ENCODE data around the gene ITPR3. TPM values are rescaled to one million over a fixed set of nuclear protein-coding genes. Genes with fewer than 3 reads are reported as not detected.

ITPR3 gene
- total RNA-seq, 1 donor from 2014 or later = 88.6 TPM

DNA sequence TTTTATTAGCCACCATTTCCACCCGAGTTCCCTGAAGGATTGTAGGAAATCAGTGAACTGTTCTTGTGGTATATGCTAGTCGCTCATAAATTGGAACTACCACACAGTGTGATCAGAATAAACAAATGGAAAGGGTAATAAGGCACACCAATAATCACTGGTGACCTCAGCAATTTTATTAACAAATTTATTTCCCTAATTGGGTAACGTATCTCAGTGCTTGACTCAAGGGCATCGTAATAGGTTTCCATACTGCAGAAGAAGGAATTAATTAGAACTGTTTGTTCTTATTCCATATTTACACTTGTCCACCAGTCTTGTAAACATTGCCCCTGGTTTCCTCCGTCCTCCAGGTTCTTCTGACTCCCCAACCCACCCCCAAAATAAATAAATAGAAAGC lies 100.4 kb downstream of the ITPR3 start:
- ATAC-seq (no peak), DNase-seq (ENCODE audit: low spot score) (no peak)
- intact Hi-C loops (cut with DNase I) = no loop called here

DNA sequence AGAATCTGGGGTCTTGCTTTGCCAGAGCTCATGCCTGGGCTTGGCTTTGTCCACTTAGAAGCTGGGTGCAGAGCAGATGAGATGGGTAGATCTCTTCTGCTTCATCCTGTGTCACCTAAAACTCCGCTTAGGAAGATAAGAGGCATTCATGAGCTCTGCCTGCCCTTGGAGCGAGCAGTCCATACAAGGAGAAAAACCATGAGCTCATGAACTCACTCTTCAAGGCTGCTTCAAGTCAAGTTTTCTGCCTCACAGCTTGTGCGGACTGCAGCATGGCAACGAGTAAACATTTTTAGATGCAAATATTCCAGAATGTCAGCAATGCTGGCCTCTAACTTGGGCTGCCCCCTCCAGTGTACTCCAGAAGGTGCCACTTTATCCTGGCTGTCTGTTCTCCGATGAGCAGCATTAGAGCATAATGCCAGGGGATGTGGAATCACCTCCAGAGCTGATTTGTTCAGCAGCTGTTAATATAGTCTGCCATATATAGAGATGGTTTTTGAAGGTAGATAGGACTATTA lies 101.0 kb downstream of the ITPR3 start:
- ATAC-seq = no peak
- DNase-seq (ENCODE audit: low spot score) = no peak
- intact Hi-C loops (cut with DNase I) = no loop called here

DNA sequence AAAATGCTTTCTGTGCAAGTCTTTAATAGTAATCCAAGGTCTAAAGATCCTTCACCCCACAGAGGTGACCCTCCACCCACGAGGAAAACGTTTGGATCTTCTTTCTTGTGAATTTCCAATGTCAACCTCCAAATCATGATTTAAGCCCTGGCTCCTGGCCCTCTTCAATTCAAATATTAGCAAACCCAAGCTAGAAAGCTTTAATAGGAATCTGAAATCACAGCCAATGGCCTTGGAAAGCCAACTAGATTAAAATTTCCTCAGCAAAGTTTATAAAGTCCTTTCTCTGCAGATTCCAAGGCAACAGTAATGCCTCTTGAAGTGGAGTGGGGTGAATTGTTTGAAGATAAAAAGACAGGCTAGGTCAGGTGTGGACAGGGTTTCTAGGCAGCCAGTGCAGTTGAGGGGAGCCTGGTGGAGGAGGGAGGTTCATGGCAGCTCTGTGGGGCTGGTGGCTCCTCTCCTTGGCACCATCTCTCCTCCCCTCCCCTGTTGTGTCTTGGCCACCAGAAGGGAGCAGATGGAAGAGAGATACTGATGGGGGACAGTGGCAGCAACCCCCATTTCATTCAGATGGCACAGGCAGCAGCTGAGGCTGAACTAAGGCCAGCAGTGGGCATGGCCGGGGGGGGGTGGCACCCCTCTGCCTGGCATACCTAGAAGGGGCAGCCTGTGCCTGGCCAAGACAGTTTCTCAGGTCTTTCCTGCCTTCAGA lies 102.4 kb downstream of the ITPR3 start:
- ATAC-seq = no peak
- intact Hi-C loops (cut with DNase I) = no loop called here
- DNase-seq (ENCODE audit: low spot score) = no peak

DNA sequence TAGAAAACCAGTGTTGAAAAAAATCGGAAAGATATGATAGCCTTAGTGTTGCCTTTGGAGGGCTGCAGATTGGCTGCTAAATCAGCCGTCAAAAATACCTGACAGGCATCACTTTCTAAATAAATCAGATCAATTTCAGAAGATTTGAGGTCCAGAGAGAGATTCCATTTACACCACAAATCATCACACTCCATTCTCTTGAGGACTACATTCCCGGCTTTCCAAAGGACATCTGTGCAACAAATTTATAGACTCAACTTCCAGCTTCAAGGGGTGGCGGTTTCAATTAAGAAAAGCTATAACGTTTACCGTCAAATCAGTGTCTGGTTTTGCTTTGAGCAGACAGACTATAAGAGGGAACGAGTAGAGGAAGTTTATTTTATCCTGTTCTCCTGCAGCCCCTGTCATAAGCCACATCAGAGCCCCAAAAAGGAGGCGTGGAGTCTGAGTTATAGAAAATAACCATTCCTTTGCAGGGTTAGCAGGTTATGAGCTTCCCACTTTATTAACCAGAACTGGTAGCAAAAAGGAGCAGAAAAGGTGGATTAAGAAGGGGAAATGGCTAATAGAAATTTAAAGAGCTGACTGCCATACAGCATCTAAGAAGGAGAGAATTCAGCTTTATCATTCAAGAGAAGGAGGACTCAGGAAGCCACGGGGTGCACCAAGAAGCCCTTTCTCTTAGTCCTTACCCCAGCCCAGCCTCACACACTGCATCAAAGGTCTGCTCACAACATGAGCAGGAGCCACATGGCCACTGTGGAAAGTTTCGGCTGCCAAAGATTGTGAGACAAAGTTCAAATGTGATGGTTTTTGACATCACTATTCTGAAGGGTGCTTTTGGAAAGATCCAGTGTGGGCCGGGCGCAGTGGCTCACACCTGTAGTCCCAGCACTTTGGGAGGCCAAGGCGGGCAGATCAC lies 103.2 kb downstream of the ITPR3 start:
- DNase-seq (ENCODE audit: low spot score) (no peak), ATAC-seq (no peak)
- intact Hi-C loops (cut with DNase I) = no loop called here

DNA sequence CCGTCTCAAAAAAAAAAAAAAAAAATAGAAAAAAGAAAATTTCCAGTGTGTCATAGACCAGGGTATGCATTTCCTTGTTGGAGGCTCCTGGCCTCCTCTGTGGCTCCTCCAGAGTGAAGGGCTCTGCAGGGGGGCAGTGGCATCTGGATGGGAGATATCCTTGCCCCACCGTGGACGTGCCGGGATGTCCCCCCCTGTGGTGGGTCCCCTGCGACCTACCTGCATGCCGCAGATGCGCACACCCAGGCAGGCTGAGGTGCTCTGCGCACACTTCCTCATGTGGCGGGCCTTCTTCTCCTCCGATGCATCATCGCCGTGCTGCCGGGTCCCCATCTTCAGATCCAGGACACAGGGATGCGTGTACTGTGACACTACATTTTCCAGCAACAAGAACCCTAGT lies 104.1 kb downstream of the ITPR3 start:
- ATAC-seq (no peak), DNase-seq (ENCODE audit: low spot score) (no peak)
- intact Hi-C loops (cut with DNase I) = no loop called here

DNA sequence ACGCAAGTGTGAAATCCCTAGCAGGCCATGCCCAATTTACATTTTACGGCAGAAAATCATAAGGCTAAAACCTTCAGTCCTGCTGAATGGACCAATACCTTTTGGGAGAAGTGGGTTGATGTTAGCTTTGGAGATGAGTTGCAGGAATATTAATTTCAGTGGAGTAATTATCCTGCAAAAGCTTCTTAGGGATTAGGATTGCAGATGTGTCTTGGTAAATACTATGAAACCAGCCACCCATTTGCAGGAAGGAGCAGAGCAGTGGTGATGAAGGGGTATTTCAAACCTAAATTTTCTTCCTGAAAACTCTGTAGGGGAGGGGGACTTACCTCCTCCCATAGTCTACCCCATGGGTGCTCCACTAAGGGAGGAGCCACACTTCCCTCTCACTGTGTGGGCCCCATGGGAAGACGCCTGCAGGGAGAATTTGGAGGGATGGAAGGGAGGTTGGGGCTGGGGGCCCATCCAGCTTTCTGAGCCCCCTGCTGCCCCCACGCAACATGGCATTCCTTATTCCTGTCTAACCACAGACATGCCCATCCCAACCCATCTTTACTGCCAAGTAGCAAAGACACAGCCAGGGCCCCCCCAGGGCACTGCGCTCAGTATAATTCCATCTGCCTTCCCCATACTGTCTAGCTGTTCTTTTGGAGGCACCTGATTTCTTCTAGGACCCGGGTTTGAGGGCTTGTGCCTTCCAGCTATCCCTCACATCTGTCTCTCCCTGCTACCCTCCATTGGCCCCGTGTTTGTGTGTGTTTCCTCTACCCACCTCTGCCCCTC lies 105.0 kb downstream of the ITPR3 start:
- DNase-seq (ENCODE audit: low spot score) = no peak
- intact Hi-C loops (cut with DNase I) = no loop called here
- no peak for ATAC-seq

DNA sequence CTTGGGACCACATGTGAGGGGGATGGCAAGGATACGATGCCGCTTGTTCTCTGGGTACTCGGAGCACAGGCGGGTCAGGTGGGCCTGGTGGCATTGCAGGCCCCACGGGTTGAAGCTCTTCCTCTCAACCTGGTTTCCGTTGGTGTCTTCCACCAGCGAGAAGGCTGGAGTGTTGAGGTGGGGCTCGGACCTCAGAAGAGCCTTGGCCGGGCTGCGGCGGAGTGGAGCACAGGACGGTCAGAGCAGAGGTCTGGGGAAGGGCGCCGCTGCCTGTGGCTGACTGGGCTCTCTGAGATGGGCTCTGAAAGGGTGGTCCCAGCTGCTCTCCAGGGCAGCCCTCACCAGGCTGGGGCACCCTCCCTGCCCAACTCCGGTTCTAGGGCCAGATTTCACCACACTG lies 105.6 kb downstream of the ITPR3 start:
- DNase-seq (ENCODE audit: low spot score) = no peak
- intact Hi-C loops (cut with DNase I) = no loop called here
- ATAC-seq = no peak

DNA sequence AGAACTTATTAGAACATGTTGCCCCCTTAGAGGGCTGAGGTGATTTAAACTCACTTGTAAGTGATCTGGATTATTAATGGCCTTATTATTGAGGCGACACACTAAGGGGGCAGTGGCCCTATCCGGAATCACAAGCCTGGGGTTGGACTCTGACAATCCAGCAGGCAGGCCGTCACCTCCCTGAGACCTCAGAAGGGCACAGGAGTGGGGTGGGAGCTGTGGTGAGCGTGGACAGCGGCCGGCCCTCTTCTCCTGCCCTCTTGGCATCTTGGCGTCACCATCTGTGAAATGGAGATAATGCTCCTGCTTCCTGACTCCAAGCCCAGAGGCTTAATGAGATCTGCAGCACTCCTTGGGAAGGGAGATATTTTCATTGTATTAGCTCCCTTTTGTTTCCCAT lies 106.0 kb downstream of the ITPR3 start:
- ATAC-seq (no peak), DNase-seq (ENCODE audit: low spot score) (no peak)
- intact Hi-C loops (cut with DNase I) = no loop called here

DNA sequence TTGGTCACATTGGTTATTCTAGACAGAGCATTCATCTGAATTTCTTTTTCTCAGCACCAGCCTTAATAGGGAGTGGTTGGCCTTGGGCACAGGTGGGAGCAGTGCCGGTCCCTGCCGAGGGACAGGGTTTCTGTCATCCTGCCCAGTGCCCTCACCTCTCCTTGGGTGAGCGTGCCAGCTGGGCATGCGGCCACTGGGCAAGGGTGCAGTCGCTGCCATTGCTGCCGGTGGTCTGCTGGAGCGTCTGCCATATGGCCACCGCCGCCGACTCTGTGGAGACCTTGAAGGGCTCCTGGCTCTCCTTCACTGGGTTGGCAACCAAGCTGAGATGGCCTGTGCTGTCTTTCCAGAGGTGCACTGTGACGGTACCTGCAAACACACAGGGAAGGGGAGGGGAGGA lies 106.8 kb downstream of the ITPR3 start:
- intact Hi-C loops (cut with DNase I) = no loop called here
- ATAC-seq = no peak
- no peak for DNase-seq (ENCODE audit: low spot score)

DNA sequence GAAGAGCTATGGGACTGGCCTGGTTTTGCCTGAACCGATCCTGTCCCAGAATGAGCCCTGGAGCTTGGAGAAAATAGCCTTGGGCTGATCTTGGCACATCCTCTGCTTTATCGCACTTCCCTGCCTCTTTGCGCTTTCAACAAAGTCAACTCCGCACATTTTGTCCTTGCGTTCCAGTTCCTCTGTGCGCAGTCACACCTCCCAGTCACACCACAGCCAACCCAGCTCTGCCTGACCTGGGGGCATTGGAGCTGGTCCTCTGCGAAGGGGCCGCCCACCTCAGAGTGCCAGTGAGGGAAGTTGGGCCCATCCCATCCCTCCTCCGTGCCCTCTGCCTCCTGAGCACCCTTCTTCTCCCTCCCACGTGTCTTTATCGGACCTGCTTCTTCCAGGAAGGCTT lies 107.3 kb downstream of the ITPR3 start:
- intact Hi-C loops (cut with DNase I) = no loop called here
- DNase-seq (ENCODE audit: low spot score) = no peak
- no peak for ATAC-seq

DNA sequence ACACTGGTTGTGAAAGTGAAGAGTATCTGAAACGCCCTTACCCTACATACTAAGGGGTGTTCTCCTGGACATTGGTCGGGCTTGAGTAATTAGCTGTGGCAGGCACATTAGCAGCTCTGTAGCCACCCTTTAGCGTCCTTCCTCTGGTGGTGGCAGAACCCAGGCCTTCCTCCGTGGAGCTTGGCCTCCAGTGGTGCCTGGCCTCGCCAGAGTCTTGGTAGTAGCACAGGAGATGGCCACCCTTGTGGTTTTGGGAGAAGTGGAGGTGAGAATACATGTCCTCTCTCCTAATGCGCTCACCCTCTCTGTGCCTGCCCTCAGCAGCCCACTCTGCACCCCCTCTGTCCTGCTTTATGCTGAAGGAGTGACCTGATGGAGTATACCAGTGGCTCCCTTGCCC lies 107.9 kb downstream of the ITPR3 start:
- intact Hi-C loops (cut with DNase I) = no loop called here
- DNase-seq (ENCODE audit: low spot score) = no peak
- no peak for ATAC-seq

DNA sequence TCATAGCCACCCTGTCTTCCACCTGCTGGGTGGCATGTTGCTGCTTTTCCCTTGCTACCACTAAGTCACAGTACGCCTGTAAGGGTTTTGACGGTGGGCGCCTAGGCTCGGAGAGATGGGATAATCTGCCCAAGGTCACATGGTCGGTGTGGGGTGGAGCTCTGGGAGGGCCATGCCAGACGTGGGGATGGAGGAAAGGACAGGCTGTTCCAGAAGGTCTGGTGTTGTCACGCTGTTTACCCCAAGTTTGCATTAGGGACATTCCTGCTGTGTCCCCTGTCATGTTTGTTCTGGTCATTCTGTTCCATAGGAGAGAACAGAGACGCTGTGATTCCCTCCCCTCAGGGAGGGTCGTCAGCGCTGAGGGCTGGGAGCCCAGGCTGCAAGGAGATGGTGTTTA lies 109.5 kb downstream of the ITPR3 start:
- DNase-seq (ENCODE audit: low spot score) (no peak), ATAC-seq (peak; percentile 32)
- intact Hi-C loops (cut with DNase I) = no loop called here

DNA sequence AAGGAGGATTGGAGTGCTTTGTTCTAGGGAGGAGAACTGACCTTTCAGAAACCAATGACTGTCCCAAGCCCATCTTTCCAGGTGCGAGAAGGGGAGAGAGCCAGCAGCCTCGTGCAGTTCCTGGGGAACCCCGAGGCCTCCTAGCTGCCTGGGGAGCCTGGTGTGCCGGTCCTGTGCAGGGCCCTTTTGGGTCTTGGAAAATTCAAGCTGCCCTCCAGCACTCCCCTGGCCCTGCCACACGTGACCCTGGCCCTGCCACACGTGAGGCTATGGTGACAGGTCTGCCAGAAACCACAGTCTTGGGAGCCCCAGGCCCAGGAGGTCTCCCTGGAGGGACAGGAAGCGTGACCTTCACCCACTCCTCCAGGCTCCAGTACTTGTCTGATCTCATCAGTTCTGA lies 109.9 kb downstream of the ITPR3 start:
- intact Hi-C loops (cut with DNase I) = no loop called here
- ATAC-seq = peak; percentile 18
- DNase-seq (ENCODE audit: low spot score) = no peak

DNA sequence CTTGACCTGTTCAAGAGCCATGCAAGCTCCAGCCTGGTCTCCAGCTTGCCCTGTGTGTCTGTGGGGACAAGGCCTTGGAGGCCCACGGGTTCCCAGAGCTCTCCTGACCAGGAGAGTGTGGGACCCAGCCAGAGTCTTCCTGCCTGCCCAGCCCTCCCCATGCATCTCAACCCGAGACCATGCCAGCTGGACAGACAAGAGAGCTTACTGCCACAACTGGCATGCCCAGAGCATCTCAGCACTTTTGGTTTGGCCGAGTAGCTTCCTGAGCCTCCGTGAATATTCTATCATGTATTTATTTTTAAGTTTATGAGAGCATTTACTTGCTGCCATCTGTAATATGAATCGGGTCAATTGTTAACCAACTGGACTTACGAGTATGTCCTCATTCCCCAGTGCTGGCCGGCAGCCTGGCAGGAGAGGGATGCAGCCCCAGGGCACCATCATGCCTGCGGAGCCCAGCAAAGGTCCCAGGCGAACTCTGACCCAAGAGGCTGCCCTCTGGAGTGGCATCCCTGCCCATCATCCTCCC lies 110.7 kb downstream of the ITPR3 start:
- no peak for DNase-seq (ENCODE audit: low spot score)
- no peak for ATAC-seq
- intact Hi-C loops (cut with DNase I) = no loop called here

DNA sequence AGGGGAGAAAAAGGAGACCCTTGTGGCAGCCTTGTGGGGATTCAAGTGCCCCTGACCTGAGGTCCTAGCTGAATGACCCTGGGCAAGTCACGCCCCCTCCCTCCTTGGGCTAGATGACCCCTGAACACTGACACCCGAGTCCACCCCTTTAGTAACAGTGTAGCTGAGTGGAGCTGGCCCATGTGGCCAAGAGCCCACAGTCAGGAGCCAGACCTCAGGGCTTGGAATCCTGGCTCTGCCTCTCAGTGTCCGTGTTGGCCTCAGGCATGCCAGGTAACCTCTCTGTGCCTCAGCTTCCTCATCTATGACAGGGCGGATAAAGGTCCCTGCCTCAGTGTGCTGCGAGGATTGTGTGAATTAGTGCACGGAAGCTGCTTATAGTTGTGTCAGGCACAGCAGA lies 111.3 kb downstream of the ITPR3 start:
- DNase-seq (ENCODE audit: low spot score) (no peak), ATAC-seq (no peak)
- intact Hi-C loops (cut with DNase I) = no loop called here

DNA sequence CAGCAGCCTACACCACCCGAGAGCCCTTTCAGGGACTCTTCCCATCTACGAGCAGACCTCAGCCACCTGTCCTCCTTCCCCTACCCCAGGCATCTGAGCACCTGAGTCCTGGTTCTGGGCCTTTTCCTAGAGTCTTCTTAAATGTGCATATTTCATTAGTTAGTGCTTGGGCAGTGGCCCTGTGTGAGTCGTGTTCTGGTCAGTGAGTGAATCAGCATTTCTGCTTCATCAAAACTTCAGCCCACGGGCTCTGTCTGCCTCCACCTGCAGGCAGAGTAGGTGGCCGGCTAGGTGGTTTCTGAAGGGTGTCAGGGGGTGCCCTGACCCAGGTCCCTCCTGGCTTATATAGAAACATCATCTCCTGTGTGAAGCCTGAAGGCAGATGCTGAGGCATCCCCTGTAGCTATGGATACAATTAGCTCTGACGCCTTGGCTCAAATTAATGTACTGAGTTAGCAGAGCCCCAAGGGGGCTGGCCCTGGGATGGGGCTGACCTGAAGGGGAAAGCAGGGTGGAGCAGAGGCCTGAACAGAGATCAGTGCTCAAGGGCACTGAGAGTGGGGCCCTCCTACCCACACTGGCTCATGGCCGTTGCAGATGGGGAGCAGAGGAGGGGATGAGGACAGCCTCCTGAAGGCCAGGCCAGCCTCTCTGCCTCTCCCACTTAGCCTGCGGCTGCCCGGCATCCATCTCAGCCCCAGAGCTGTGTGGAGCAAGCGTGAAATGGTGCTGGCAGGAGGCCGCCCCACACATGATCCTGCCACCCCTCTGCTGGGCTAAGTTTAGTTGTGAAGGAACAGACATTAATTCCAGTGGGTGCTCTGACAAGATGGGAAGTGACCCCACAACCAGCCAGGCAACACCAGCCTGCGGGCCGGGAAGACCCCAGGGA lies 111.9 kb downstream of the ITPR3 start:
- intact Hi-C loops (cut with DNase I) = no loop called here
- ATAC-seq = no peak

DNA sequence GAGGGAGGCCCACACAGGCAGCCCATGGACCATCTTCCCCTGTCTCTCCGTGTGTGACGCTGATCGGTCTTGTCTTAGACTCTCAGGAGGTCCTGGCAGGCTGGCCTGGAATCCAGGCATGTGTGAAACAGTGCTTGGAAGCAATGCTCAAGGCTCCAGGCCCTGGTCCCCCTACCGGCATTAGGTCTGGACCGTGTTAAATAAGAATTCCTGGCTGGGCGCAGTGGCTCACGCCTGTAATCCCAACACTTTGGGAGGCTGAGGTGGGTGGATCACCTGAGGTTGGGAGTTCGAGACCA lies 112.5 kb downstream of the ITPR3 start:
- DNase-seq (ENCODE audit: low spot score) (no peak), ATAC-seq (no peak)
- intact Hi-C loops (cut with DNase I) = no loop called here

More for the DNA sequence above, 111.9 kb downstream of the ITPR3 start:
- DNase-seq (ENCODE audit: low spot score) = no peak

DNA sequence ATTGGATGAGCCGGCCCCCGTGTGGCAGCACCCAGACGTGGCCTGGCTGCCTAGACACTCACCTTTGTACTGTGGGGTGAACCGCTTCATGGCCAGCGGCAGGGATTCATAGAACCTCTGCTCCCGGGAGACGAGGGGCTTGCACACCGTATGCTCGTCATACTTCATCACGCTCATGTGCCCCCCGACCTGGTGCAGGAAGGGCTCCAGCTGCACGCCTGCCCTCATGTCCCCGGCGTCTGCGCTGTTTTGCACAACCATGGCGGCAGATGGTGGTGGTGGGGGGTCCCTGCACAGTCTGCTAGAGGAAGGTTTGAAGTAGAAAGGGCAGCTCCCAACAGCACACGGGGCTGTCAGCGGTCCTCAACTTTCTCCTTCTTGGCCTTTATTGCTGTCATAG lies 114.1 kb downstream of the ITPR3 start:
- DNase-seq (ENCODE audit: low spot score) = no peak
- intact Hi-C loops (cut with DNase I) = no loop called here
- no peak for ATAC-seq

Data from sciatic nerve (tissue), 2 donors.